ENCODE results near the gene TACC3. TPM values are rescaled to one million over a fixed set of nuclear protein-coding genes. Genes with fewer than 3 reads are reported as not detected.

The TACC3 gene
- total RNA-seq, 1 donor from 2014 or later, result 20.5 TPM

DNA sequence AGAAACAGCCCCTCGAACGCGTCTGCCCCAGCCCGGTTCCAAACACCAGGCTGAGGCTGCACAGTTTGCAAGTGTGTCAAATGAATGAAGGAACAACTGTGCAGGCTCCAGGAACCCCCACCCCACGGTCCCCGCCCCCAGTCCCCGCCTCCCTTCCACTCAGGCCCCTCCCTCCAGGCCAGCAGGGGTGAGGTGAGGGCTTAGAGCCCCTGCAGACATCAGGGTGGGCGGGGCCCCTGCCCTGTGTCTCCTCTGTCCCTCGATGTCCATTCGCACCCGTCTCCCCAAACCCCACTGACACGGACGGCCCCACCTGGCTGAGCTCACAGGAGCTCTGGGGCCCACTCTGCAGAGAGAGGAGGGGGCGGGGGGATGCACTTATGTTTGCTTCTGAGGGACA, 28.5 kb downstream of the TACC3 start:
- H3K27ac Mint-ChIP-seq, result no peak overlapping the region
- no peak overlapping the region for H3K4me3 Mint-ChIP-seq
- DNase-seq, result no peak
- no peaks in the 10 kb centered on the region for H3K9me3 Mint-ChIP-seq
- intact Hi-C loops (cut with micrococcal nuclease), result no loop called here
- ATAC-seq (ENCODE audit: low read depth), result no peak
- POLR2A ChIA-PET, result no interaction called here
- H3K4me1 Mint-ChIP-seq, result peaks cover 4% of the 10 kb centered on the region
- CTCF ChIA-PET, result no interaction called here
- no peaks in the 10 kb centered on the region for H3K27me3 Mint-ChIP-seq
- H3K36me3 Mint-ChIP-seq (ENCODE audit: low read depth), result peaks cover 2% of the 10 kb centered on the region
- TF ChIP-seq, protein P1, sequence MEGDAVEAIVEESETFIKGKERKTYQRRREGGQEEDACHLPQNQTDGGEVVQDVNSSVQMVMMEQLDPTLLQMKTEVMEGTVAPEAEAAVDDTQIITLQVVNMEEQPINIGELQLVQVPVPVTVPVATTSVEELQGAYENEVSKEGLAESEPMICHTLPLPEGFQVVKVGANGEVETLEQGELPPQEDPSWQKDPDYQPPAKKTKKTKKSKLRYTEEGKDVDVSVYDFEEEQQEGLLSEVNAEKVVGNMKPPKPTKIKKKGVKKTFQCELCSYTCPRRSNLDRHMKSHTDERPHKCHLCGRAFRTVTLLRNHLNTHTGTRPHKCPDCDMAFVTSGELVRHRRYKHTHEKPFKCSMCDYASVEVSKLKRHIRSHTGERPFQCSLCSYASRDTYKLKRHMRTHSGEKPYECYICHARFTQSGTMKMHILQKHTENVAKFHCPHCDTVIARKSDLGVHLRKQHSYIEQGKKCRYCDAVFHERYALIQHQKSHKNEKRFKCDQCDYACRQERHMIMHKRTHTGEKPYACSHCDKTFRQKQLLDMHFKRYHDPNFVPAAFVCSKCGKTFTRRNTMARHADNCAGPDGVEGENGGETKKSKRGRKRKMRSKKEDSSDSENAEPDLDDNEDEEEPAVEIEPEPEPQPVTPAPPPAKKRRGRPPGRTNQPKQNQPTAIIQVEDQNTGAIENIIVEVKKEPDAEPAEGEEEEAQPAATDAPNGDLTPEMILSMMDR (IDR thresholded peaks at IDR 0.05), result no peak

DNA sequence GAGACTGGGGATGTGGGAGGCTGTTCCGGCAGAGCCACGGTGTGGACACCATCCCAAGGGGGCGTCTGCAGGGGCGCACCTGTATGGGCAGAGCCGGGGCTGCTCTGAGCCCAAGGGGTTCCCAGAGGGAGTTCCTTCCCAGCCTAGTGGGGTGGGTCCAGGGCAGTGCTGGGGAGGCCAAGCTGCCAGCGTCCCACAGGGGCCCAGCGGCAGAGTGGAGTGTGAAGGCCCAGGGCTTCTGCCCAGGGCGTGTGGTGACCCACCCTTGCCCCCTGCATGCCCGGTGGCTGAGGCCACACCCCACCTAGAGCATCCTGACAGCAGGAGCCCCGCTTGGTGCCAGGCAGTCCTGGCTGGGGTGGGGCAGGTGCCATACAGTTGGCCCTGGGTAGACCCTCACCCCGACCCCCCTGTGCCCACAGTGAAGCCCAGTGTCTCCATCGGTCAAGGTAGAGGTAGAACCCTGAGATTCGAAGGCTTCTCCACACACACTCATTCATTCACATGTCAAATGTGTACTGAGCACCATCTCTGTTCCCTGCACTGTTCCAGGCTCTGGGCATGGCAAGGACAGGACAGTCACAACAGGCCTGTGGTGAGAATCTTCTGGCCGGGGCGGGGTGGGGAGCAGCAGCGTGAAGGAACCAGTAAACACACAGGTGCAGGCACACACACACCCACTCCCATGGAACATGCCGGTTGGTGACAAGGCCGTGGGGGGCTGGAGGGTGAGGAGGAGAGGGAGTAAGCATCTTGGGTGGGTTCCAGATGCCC, 29.2 kb downstream of the TACC3 start:
- no peaks in the 10 kb centered on the region for H3K27me3 Mint-ChIP-seq
- peaks cover 4% of the 10 kb centered on the region for H3K4me1 Mint-ChIP-seq
- H3K27ac Mint-ChIP-seq, result no peak overlapping the region
- intact Hi-C loops (cut with micrococcal nuclease), result no loop called here
- ChIA-PET CTCF (no interaction called here), POLR2A (no interaction called here)
- no peaks in the 10 kb centered on the region for H3K36me3 Mint-ChIP-seq (ENCODE audit: low read depth)
- no peak overlapping the region for H3K4me3 Mint-ChIP-seq
- DNase-seq, result no peak
- H3K9me3 Mint-ChIP-seq, result no peaks in the 10 kb centered on the region
- no peak for ATAC-seq (ENCODE audit: low read depth)
- TF ChIP-seq, protein P1 (IDR thresholded peaks at IDR 0.05), result no peak

DNA sequence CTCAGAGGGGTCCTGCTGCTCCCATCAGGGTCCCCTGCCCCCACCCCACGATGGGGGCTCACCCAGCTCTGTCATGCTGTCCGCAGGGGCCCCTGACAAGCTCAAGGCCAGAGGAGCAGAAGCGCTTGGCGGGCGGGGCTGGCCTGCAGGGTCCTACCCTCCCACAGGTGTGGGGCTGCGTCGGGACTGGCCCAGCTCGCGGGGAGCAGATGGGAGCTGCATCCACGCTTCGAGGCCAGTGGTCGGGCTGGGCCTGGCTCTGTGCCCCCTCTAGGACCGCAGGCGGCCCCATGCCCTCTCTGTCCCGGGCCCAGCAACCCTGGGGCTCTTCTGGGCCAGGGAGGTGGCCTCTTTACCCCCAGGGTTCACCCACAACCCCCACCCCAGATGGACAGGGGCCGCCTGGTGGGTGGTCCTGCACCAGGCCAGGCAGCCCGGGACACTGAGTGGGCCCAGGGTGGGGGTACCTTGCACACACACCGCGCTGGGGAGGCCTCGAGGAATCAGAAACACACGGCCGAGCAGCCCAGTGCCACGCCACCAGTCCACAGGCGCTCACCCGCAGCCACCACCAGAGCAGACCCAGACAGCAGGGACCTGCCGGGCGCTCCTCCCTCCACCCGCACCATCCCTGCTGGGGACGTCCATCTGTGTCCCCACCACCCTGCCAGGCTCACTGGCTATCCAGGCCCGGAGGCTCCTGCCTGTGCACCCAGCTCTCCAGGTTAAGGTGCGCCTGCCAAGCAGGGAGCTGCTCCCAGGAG, 30.0 kb downstream of the TACC3 start:
- intact Hi-C loops (cut with micrococcal nuclease), result no loop called here
- no peak overlapping the region for H3K27ac Mint-ChIP-seq
- ChIA-PET POLR2A (no interaction called here), CTCF (interaction anchor here (1.1 kb wide), 1 partner anchor 61 kb away, joined by 5 read pairs; no protein-coding TSS in a partner anchor)
- H3K36me3 Mint-ChIP-seq (ENCODE audit: low read depth), result no peaks in the 10 kb centered on the region
- ATAC-seq (ENCODE audit: low read depth) (no peak), DNase-seq (no peak)
- peaks cover 4% of the 10 kb centered on the region for H3K4me1 Mint-ChIP-seq
- H3K27me3 Mint-ChIP-seq, result no peaks in the 10 kb centered on the region
- no peak overlapping the region for H3K4me3 Mint-ChIP-seq
- no peaks in the 10 kb centered on the region for H3K9me3 Mint-ChIP-seq
- TF ChIP-seq, protein P1 (IDR thresholded peaks at IDR 0.05), result no peak

DNA sequence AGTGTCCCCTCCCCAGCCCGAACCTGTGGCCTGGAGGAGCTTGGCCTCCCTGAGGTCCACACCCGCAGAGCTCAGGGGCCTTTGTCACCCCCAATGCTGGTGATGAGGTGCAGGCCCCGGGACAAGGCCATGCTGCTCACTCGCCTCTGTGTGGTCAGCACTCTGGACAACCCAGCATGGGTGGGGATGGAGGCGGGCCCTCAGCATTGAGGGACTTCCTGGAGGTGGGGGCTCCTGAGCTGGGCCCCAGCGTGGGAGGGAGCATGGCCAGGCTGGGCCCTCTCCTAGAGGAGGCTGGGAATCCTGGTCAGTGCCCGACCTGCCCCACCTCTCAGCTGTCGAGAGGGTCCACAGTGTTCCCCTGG, 30.6 kb downstream of the TACC3 start:
- CTCF ChIA-PET, result interaction anchor here (1.1 kb wide), 1 partner anchor 60 kb away, joined by 5 read pairs; no protein-coding TSS in a partner anchor
- no peaks in the 10 kb centered on the region for H3K9me3 Mint-ChIP-seq
- no peak overlapping the region for H3K27ac Mint-ChIP-seq

More for the DNA sequence above, 30.6 kb downstream of the TACC3 start:
- DNase-seq (no peak), ATAC-seq (ENCODE audit: low read depth) (no peak)
- H3K36me3 Mint-ChIP-seq (ENCODE audit: low read depth), result no peaks in the 10 kb centered on the region
- POLR2A ChIA-PET, result no interaction called here
- intact Hi-C loops (cut with micrococcal nuclease), result no loop called here
- TF ChIP-seq, protein P1 (IDR thresholded peaks at IDR 0.05), result no peak
- H3K4me3 Mint-ChIP-seq, result no peak overlapping the region
- peaks cover 4% of the 10 kb centered on the region for H3K4me1 Mint-ChIP-seq
- no peaks in the 10 kb centered on the region for H3K27me3 Mint-ChIP-seq
